ENCODE results near the gene CHD3.

The CHD3 gene

DNA sequence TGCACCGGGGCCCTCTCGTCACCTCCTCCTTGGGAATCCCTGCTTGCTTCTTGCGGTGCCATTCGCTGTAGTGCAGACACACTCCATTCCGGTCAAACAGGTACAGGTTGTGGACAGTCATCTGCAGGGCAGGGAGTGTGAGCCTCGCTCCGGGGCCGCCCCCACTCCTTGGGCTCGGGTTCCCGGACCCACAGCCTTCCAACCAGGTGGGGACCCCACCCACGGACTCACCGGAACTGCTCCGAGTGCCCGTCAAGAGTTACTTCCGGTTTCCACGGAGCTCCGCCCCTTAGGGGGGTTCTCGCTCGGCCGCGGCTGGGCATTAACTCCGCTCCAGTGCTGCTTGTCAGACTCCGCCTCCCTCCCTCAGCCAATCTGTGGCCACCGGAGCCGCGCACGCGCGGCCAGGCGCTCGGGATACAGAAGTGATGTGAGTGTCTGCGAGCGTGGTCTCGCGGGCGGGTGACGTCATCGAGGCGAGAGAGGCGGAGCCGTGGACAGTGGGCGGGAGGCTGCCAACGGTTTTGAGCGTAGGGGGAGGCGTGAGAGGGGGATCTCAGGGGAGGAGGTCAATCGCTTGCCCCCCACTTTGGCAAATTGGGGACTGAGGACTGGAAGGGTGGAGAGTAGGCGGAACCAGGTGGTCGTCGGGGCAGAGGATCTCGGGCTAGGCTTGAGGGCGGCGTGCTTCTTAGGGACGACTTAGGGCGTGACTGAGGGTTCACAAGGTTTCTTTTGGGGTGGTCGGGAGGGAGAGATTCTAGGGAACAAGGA, 43.3 kb downstream of the CHD3 start, which contains the start of the genes CNTROB and TRAPPC1 (continued):
- TF ChIP-seq IKZF3 (tag by site-specific recombination; IDR thresholded peaks at IDR 0.05) (no peak), YY1 (tag by site-specific recombination; IDR thresholded peaks at IDR 0.05) (no peak), REPIN1 (tag by site-specific recombination; IDR thresholded peaks at IDR 0.05; ENCODE audit: low read depth) (peak; percentile 85; the same call in 1 of the 2 replicates), ZNF76 (tag by site-specific recombination; IDR thresholded peaks at IDR 0.05; ENCODE audit: borderline replicate concordance, low read depth) (peak; percentile 76; the same call in 1 of the 2 replicates), ZNF596 (tag by site-specific recombination; IDR thresholded peaks at IDR 0.05) (no peak), ZNF768 (tag by site-specific recombination; IDR thresholded peaks at IDR 0.05) (no peak), BCL11B (tag by site-specific recombination; IDR thresholded peaks at IDR 0.05; ENCODE audit: low read depth) (0 out of 2 replicates have a peak, but pooled peaks have one; percentile 65), ZNF24 (tag by site-specific recombination; IDR thresholded peaks at IDR 0.05) (peak; percentile 53; the same call in 1 of the 2 replicates), HOXC10 (CRISPR knock-in tag; IDR thresholded peaks at IDR 0.05) (no peak), ZNF394 (tag by site-specific recombination; IDR thresholded peaks at IDR 0.05; ENCODE audit: borderline replicate concordance) (peak; percentile 54; the same call in 1 of the 2 replicates), ZNF133 (tag by site-specific recombination; IDR thresholded peaks at IDR 0.05) (no peak), ZNF335 (tag by site-specific recombination; conservative IDR thresholded peaks at IDR 0.05) (peak; percentile 93), ZNF292 (tag by site-specific recombination; IDR thresholded peaks at IDR 0.05; ENCODE audit: borderline replicate concordance, low read depth) (0 out of 2 replicates have a peak, but pooled peaks have one; percentile 8), ZNF302 (tag by site-specific recombination; IDR thresholded peaks at IDR 0.05; ENCODE audit: low read depth) (0 out of 2 replicates have a peak, but pooled peaks have one; percentile 13), KLF8 (tag by site-specific recombination; IDR thresholded peaks at IDR 0.05) (peak; percentile 93), ZNF426 (tag by site-specific recombination; IDR thresholded peaks at IDR 0.05) (no peak), ZNF146 (tag by site-specific recombination; IDR thresholded peaks at IDR 0.05) (peak; percentile 74), FEZF1 (tag by site-specific recombination; IDR thresholded peaks at IDR 0.05) (no peak), GLI4 (tag by site-specific recombination; IDR thresholded peaks at IDR 0.05) (peak; percentile 67; the same call in 1 of the 2 replicates), ZNF433 (tag by site-specific recombination; IDR thresholded peaks at IDR 0.05; ENCODE audit: low read depth) (no peak)
- TF ChIP-seq, protein P1, sequence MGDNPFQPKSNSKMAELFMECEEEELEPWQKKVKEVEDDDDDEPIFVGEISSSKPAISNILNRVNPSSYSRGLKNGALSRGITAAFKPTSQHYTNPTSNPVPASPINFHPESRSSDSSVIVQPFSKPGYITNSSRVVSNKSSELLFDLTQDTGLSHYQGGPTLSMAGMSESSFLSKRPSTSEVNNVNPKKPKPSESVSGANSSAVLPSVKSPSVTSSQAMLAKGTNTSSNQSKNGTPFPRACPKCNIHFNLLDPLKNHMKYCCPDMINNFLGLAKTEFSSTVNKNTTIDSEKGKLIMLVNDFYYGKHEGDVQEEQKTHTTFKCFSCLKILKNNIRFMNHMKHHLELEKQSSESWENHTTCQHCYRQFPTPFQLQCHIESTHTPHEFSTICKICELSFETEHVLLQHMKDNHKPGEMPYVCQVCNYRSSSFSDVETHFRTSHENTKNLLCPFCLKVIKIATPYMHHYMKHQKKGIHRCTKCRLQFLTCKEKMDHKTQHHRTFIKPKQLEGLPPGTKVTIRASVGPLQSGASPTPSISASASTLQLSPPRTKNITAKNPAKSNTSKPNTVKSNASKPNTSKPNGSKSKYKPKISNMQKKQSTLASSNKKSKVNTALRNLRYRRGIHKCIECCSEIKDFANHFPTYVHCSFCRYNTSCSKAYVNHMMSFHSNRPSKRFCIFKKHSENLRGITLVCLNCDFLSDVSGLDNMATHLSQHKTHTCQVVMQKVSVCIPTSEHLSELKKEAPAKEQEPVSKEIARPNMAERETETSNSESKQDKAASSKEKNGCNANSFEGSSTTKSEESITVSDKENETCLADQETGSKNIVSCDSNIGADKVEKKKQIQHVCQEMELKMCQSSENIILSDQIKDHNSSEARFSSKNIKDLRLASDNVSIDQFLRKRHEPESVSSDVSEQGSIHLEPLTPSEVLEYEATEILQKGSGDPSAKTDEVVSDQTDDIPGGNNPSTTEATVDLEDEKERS (tag by site-specific recombination; IDR thresholded peaks at IDR 0.05), result no peak
- TF ChIP-seq, protein P2, sequence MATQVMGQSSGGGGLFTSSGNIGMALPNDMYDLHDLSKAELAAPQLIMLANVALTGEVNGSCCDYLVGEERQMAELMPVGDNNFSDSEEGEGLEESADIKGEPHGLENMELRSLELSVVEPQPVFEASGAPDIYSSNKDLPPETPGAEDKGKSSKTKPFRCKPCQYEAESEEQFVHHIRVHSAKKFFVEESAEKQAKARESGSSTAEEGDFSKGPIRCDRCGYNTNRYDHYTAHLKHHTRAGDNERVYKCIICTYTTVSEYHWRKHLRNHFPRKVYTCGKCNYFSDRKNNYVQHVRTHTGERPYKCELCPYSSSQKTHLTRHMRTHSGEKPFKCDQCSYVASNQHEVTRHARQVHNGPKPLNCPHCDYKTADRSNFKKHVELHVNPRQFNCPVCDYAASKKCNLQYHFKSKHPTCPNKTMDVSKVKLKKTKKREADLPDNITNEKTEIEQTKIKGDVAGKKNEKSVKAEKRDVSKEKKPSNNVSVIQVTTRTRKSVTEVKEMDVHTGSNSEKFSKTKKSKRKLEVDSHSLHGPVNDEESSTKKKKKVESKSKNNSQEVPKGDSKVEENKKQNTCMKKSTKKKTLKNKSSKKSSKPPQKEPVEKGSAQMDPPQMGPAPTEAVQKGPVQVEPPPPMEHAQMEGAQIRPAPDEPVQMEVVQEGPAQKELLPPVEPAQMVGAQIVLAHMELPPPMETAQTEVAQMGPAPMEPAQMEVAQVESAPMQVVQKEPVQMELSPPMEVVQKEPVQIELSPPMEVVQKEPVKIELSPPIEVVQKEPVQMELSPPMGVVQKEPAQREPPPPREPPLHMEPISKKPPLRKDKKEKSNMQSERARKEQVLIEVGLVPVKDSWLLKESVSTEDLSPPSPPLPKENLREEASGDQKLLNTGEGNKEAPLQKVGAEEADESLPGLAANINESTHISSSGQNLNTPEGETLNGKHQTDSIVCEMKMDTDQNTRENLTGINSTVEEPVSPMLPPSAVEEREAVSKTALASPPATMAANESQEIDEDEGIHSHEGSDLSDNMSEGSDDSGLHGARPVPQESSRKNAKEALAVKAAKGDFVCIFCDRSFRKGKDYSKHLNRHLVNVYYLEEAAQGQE (tag by site-specific recombination; IDR thresholded peaks at IDR 0.05), result peak; percentile 45
- TF ChIP-seq, protein P3, sequence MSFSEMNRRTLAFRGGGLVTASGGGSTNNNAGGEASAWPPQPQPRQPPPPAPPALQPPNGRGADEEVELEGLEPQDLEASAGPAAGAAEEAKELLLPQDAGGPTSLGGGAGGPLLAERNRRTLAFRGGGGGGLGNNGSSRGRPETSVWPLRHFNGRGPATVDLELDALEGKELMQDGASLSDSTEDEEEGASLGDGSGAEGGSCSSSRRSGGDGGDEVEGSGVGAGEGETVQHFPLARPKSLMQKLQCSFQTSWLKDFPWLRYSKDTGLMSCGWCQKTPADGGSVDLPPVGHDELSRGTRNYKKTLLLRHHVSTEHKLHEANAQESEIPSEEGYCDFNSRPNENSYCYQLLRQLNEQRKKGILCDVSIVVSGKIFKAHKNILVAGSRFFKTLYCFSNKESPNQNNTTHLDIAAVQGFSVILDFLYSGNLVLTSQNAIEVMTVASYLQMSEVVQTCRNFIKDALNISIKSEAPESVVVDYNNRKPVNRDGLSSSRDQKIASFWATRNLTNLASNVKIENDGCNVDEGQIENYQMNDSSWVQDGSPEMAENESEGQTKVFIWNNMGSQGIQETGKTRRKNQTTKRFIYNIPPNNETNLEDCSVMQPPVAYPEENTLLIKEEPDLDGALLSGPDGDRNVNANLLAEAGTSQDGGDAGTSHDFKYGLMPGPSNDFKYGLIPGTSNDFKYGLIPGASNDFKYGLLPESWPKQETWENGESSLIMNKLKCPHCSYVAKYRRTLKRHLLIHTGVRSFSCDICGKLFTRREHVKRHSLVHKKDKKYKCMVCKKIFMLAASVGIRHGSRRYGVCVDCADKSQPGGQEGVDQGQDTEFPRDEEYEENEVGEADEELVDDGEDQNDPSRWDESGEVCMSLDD (tag by site-specific recombination; IDR thresholded peaks at IDR 0.05), result peak; percentile 98
- TF ChIP-seq, protein P4, sequence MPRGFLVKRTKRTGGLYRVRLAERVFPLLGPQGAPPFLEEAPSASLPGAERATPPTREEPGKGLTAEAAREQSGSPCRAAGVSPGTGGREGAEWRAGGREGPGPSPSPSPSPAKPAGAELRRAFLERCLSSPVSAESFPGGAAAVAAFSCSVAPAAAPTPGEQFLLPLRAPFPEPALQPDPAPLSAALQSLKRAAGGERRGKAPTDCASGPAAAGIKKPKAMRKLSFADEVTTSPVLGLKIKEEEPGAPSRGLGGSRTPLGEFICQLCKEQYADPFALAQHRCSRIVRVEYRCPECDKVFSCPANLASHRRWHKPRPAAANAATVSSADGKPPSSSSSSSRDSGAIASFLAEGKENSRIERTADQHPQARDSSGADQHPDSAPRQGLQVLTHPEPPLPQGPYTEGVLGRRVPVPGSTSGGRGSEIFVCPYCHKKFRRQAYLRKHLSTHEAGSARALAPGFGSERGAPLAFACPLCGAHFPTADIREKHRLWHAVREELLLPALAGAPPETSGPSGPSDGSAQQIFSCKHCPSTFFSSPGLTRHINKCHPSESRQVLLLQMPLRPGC (tag by site-specific recombination; IDR thresholded peaks at IDR 0.05), result peak; percentile 88
- TF ChIP-seq, protein P5, sequence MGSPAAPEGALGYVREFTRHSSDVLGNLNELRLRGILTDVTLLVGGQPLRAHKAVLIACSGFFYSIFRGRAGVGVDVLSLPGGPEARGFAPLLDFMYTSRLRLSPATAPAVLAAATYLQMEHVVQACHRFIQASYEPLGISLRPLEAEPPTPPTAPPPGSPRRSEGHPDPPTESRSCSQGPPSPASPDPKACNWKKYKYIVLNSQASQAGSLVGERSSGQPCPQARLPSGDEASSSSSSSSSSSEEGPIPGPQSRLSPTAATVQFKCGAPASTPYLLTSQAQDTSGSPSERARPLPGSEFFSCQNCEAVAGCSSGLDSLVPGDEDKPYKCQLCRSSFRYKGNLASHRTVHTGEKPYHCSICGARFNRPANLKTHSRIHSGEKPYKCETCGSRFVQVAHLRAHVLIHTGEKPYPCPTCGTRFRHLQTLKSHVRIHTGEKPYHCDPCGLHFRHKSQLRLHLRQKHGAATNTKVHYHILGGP (tag by site-specific recombination; IDR thresholded peaks at IDR 0.05), result no peak
